NCI-H510A treated with DMSO at 0.1 percent for 48 hours (cell line): ENCODE results near the gene TMEM232.

Source experiments
- DNase-seq: peaks from one replicate; lab custom pipeline; 2025; lab: John Stamatoyannopoulos, UW

TMEM232 gene

GRCh38 chr5:110514030-110514429 is 212.4 kb downstream of the TMEM232 start:
- no peak for DNase-seq

- no peak for DNase-seq
Observed at GRCh38 chr5:110512266-110512665, 214.2 kb downstream of the TMEM232 start.

- no peak for DNase-seq
Observed at GRCh38 chr5:110510146-110510545, 216.3 kb downstream of the TMEM232 start.

- DNase-seq = no peak
Observed at GRCh38 chr5:110507972-110508371, 218.5 kb downstream of the TMEM232 start.

GRCh38 chr5:110506378-110506777 is 220.1 kb downstream of the TMEM232 start:
- DNase-seq = no peak

GRCh38 chr5:110496276-110496675 is 230.2 kb downstream of the TMEM232 start:
- no peak for DNase-seq

GRCh38 chr5:110492446-110492845 is 234.0 kb downstream of the TMEM232 start:
- no peak for DNase-seq

GRCh38 chr5:110478895-110479294 is 247.6 kb downstream of the TMEM232 start:
- DNase-seq = no peak

GRCh38 chr5:110477911-110478310 is 248.6 kb downstream of the TMEM232 start:
- no peak for DNase-seq

GRCh38 chr5:110476164-110476563 is 250.3 kb downstream of the TMEM232 start:
- no peak for DNase-seq

GRCh38 chr5:110475529-110475928 is 250.9 kb downstream of the TMEM232 start:
- no peak for DNase-seq

GRCh38 chr5:110469486-110469885 is 257.0 kb downstream of the TMEM232 start:
- no peak for DNase-seq

- DNase-seq = no peak
Observed at GRCh38 chr5:110463106-110463505, 263.4 kb downstream of the TMEM232 start.

- no peak for DNase-seq
Observed at GRCh38 chr5:110460837-110461236, 265.6 kb downstream of the TMEM232 start.

GRCh38 chr5:110458313-110458712 is 268.2 kb downstream of the TMEM232 start:
- DNase-seq = no peak

GRCh38 chr5:110442856-110443255 is 283.6 kb downstream of the TMEM232 start:
- DNase-seq = no peak

- no peak for DNase-seq
Observed at GRCh38 chr5:110441035-110441434, 285.4 kb downstream of the TMEM232 start.

GRCh38 chr5:110440058-110440457 is 286.4 kb downstream of the TMEM232 start:
- DNase-seq = no peak

- no peak for DNase-seq
Observed at GRCh38 chr5:110439296-110439695, 287.2 kb downstream of the TMEM232 start.

GRCh38 chr5:110435207-110435606 is 291.3 kb downstream of the TMEM232 start:
- DNase-seq = no peak

- no peak for DNase-seq
Observed at GRCh38 chr5:110431603-110432002, 294.9 kb downstream of the TMEM232 start.

- DNase-seq = no peak
Observed at GRCh38 chr5:110414360-110414759, 312.1 kb downstream of the TMEM232 start.

GRCh38 chr5:110413856-110414255 is 312.6 kb downstream of the TMEM232 start:
- no peak for DNase-seq

- no peak for DNase-seq
Observed at GRCh38 chr5:110409571-110409970, 316.9 kb downstream of the TMEM232 start.

GRCh38 chr5:110402562-110402961 is 323.9 kb downstream of the TMEM232 start:
- DNase-seq = no peak
